NCI-H1417 (cell line): ENCODE measurements around the gene BICDL1.

ENCODE experiments used
- DNase-seq, 3 experiments: peaks; one replicate each; lab custom pipeline; 2025; lab: John Stamatoyannopoulos, UW

BICDL1 gene

GRCh38 chr12:120081641-120082040 lies 92.6 kb downstream of the BICDL1 start:
- no peak for DNase-seq

GRCh38 chr12:120085920-120086645 lies 97.0 kb downstream of the BICDL1 start:
- DNase-seq = peak in 2 of 3 experiments; percentile 38 to 41

DNA sequence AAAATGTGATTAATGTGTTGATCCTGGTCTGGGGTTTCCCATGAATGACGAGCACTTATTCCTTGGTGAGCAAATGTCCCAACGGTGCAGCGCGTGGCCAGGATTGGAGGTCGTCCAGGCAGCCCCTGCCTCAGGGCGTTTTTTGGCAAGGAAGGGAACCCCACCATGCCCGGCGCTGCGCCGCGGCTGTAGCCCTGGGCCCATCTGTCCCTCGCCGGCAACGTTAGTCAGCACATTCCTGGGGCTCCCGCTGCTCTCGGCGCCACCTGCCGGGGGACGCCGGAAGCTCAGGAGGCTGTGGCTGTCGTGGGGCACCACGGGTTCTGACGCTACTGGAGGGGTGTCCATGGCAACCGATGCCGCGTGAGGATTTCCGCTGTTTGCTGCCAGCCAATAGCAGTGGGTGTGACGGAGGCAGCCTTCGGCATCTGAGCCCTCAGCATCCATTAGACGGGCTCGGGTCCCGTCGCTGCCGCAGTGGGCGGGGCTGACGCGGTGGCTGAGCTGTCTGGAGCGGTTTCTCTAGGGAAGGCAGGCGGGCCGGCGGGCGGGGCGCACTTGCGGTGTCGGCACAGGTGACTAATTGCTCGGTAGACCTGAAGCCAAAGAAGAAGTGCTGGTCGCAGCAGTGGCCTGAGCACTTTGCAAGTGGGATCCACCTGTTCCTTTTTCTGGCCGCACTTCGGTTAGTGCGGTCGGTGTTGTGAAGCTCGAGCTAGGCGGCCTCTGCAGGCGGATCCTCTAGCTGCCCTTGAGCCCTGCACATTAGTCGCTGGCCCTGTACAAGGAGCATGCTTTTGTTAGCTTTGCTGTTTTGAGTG lies 98.0 kb downstream of the BICDL1 start:
- DNase-seq = peak; percentile 100

- no peak for DNase-seq
These were observed 100.1 kb downstream of the BICDL1 start for GRCh38 chr12:120089105-120089504.

DNA sequence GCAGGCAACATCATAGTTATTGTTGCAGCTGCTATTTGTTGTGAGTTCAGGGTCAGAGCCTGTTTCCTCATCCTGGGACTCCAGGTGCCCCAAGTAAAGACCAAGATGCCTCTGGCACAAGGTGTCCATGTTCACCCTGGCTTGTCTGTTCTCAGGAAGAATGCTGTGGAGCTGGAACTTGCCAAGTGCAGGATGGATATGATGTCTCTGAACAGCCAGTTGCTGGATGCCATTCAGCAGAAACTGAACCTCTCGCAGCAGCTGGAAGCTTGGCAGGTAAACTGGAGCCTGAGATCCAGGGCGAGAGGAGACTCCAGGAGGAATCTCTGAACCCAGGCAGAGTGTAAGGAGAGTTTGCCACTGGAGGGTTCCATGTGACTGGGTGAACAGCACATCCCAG lies 100.8 kb downstream of the BICDL1 start:
- no peak for DNase-seq

DNA sequence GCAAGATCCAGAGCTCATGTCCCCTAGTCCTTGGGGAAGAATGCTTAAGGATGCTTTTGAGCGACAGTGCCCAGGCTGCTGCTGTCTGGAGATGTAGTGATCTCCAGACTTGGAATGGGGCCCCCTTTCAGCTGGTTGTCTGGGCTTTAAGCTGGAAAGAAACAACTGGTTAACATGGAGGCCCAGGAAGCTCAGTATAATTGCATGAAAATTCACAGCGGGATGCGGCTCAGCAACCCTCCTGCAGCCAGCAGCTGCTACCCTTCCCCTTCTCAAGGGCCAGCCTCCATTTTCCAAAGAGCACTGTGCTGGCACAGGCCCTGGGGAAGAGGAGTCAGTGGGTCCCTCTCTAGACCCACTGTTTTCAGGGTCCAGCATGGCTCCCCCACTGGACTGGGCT lies 101.2 kb downstream of the BICDL1 start:
- DNase-seq = no peak

DNA sequence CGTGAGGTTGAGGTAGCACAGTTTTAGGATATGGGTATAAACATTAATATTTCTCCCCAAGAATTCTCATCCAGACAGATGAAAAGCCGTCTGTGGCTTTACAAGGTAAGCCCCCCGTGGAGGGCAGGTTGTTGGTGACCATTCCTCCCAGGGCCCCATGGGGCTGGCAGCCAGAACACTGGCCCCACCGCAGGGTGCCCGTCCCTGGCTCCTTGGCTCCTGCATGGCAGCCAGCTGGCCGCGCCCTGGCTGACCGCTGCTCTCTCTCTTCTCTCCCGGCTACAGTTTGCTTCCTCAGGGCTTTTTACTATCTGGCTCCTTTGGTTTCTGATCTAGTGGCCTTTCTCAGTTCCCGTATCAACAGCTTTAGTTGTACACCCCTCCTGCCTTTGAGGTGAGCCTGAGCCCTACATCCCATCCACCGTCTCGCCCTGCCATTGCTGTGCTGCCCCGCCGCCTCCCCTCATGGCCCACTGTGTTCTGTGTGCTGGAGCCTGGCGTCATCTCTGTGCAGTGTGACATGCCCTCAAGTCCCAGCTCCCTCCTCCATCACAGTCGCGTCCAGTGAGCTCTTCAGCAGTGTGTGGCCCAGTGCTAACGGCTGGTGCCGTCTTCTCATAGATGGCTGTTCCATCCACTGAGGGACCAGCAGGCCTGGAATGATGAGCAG lies 101.7 kb downstream of the BICDL1 start:
- no peak for DNase-seq

DNA sequence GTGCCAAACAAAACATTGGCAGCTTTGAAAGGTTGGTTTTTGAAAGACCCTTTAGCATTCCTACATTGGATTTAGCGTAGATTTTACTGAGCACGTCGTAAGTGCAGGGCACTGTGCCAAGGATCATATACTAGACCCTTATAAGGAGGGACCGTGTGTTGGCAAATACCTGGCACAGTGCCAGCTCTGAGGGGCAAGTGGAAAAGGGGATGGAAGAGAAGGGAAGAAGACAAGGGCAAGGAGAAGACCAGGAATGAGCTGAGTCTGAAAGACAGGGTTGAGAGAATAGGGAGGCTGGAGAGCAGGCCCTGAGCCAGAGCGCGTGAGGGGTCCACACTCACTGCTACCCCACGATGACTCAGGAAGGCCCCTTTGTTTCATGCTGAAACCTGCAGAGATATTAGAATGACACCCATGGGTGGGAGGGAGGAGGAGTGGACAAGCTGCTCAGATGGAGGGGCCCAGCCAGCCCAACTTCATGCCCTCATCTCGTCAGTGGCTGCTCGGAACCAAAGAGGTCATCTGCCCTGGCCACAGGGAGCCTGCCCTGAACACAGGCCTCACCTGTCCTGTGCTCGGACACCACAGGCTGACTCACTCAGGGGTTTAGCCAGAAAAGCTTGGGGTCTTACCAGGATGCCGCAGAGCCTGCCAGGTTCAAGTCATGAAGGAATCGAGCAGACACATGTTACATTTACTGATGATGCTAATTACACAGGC lies 102.5 kb downstream of the BICDL1 start:
- peak in 1 of 3 experiments; percentile 15 for DNase-seq

DNA sequence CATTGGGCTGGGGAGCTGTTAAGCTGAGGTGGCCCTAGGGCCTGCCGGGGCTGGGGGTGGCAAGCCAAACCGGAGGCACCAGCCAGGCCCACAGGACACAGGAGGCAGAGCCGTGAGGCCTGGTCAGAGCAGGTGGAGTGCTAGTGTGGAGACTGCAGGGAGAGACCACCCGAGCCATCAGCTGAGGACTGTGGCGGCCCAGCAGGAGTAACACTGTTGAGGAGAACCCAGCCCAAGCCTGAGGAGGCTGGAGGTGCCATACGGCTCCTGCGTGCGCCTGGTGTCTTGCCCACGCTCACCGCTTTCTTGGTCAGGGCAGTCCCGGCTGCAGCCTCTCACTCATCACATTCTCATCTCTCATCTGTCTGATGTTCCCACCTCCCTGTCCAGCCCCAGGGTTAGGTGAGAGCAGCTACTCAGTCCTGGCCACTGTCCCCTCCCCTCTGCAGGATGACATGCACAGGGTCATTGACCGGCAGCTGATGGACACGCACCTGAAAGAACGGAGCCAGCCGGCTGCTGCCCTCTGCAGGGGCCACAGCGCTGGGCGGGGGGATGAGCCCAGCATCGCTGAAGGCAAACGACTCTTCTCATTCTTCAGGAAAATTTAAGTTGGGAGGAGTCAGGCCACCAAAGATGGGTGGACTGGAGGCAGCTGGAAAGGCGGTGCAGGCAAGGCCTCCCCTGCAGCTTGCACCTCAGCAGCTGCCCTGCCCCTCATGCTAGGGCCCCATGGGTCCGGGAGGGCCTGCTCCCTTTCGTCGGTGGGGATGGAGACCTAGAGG lies 103.7 kb downstream of the BICDL1 start:
- DNase-seq = no peak

- no peak for DNase-seq
These were observed 104.2 kb downstream of the BICDL1 start for GRCh38 chr12:120093336-120093591.

GRCh38 chr12:120093592-120094355 lies 104.7 kb downstream of the BICDL1 start:
- DNase-seq = peak; percentile 10 to 87 (median 76)

DNA sequence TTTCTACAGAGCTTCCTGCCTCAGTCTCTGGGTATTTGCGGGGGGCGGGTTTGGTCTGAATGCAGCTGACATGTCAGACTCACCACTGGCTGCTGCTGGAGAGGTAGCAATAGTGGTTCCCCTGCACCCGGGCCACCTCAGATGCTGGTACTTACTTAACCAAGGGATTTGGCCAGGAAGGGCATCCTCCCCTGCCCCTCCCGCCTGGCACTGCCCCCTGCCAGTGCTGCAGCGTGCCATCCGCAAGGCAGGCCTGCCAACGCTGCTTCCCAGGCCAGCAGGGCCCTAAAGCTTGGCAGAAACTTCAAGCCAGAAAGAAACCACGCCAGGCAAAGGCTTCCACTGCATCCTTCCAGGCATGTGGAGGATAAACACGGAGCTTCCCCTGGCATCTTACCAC lies 105.4 kb downstream of the BICDL1 start:
- DNase-seq = no peak

GRCh38 chr12:120095331-120095730 lies 106.3 kb downstream of the BICDL1 start:
- DNase-seq = no peak

DNA sequence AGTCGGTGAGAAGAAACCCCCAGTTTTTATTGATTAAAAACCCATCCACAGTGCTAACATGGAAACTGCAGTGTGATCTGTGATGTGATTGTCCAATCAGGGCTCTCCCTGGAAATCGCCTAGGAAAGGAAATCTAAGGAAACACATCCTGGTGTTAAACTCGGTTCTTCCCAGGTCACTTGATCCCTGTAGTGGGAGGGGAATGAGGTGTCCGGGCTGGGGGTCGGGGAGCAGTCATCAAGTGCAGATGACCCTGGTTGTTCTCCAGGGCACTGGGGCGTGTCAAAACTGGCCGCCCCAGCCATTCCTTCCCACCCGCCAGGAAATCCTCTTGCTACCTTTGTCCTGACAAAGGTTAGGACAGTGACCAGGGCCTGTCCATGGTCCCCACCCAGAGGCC lies 106.7 kb downstream of the BICDL1 start:
- DNase-seq = no peak

DNA sequence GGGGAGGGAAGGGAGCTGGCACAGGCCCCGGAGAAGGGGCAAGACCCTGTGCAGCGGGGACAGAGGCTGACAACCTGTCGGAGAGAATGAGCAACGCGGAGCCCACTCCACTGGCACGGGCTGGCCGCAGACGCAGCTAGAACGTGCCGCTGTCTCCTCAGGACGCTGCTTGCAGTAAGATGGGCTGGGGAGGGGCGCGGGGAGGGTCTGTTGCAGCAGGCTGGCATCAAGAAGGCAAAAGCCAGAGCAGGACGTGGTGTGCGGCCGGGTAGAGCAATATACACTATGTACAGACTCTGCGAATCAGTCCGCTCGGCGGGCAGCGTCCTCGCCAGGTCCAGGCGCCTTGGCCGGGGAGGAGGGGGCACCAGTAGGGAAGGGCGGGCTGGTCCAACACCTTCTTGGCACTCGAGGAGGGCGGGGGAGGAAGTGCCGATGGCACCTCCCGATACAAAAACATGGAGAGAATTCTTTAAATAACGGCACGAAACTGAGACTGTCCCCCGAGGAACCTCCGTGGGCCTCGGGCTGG lies 107.7 kb downstream of the BICDL1 start:
- no peak for DNase-seq

GRCh38 chr12:120098756-120099470 lies 109.9 kb downstream of the BICDL1 start:
- DNase-seq = no peak

DNA sequence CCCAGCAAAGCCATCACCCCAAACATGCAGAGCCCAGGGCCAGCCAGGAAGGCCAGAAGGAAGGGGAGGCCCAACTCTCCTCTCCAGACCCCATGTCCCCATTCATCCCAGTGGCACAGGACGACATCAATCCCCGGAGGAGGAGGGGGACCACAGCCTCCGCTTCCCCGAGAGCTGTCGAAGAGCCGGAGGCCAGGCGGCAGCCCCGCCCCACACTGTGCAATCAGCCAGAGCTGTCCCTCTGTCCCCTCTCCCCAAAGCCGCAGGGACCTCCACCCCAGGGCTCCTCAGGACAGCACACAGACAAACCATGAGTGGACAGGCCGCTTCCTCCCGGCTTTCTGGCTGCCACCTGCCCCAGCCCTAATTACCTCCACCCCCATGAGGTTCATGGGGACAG lies 110.7 kb downstream of the BICDL1 start:
- DNase-seq = no peak

- DNase-seq = peak in 1 of 3 experiments; percentile 28
These were observed 111.6 kb downstream of the BICDL1 start for GRCh38 chr12:120100630-120101029.

- no peak for DNase-seq
These were observed 112.1 kb downstream of the BICDL1 start for GRCh38 chr12:120101182-120101581.

DNA sequence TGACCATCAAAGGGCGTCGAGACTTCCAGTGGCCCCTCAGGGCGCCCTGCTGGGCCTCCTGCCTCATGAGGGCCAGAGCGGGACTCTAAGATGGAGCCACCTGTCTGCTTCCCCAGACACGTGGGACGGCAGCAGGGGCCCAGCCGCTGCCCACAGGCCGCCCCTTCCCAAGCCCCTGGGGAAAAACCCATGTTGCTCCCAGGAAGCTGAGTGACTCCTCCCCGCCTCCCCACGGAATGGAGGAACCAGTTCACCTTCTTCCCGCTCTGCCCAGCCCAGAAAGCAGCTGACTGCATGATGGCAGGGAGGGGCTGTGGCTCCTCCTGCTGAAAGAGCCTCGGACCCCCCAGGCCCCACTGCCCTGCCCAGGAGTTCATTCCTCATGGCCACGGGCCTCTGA lies 112.6 kb downstream of the BICDL1 start:
- DNase-seq = no peak
